Neural crest cell (in vitro differentiated cells): Measurements from ENCODE around the gene C2CD4D. TPM values are rescaled to one million over a fixed set of nuclear protein-coding genes. Genes with fewer than 3 reads are reported as not detected.

ENCODE experiments used
- DNase-seq: peaks from one replicate; pipeline ENCODE4 v3.0.0; 2021; ENCODE audit warnings: low read depth, mixed read lengths, low spot score
- H3K27ac Mint-ChIP-seq: one replicate; pipeline ENCODE4 v1.8.0; 2021; ENCODE audit warnings: mild to moderate bottlenecking, mixed read lengths; ENCODE audit not compliant: unreplicated experiment
- H3K27me3 Mint-ChIP-seq: 2 replicates; pipeline ENCODE4 v1.8.0; 2021; ENCODE audit warnings: low read depth, mild to moderate bottlenecking, mixed read lengths
- H3K36me3 Mint-ChIP-seq: 2 replicates; pipeline ENCODE4 v1.8.0; 2021; ENCODE audit warnings: low read depth, mild to moderate bottlenecking, mixed read lengths
- H3K4me1 Mint-ChIP-seq: 2 replicates; pipeline ENCODE4 v1.8.0; 2021; ENCODE audit warnings: mixed read lengths
- H3K4me3 Mint-ChIP-seq: one replicate; pipeline ENCODE4 v1.8.0; 2021; ENCODE audit warnings: mild to moderate bottlenecking, mixed read lengths
- H3K9me3 Mint-ChIP-seq: 2 replicates; pipeline ENCODE4 v1.8.0; 2021; ENCODE audit warnings: mixed read lengths
- CTCF ChIP-seq: fragments of 200-600 bp; sonication (generic); conservative IDR thresholded peaks from 2 replicates; pipeline ENCODE4 v1.5.0; 2021; ENCODE audit warnings: antibody characterized with exemption, mild to moderate bottlenecking
- total RNA-seq: library from RNA; stranded (reverse); gene quantifications from 2 replicates; pipeline ENCODE4 v1.2.1, GENCODE V29; 2021

C2CD4D gene
- total RNA-seq, 1 donor from 2014 or later, result 0.40 TPM

DNA sequence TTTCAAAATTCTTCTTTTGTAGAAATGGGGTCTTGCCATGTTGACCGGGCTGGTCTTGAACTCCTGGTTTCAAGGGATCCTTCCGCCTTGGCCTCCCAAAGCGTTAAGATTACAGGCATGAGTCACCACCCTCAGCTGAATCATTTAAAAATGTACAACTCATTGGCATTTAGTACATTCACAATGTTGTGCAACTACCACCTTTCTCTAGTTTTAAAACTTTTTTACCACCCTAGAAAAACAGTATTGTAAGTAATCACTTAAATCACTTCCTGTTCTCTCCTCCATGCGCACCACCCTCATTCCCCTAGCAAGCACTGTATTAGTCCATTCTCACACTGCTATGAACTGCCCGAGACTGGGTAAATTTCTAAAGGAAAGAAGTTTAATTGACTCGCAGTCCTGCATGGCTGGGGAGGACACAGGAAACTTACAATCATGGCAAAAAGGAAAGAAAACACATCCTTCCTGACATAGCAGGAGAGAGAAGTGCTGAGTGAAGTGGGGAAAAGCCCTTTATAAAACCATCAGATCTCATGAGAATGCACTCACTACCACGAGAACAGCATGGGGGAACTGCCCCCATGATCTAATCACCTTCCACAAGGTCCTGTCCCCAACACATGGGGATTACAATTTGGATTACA is 28.3 kb upstream of the C2CD4D start:
- H3K4me3 Mint-ChIP-seq, result no peak overlapping the region
- H3K36me3 Mint-ChIP-seq, result no peaks in the 10 kb centered on the region
- peaks cover 3% of the 10 kb centered on the region for H3K27me3 Mint-ChIP-seq
- H3K9me3 Mint-ChIP-seq, result no peaks in the 10 kb centered on the region
- H3K27ac Mint-ChIP-seq, result no peak overlapping the region
- no peak for TF ChIP-seq CTCF
- H3K4me1 Mint-ChIP-seq, result no peaks in the 10 kb centered on the region
- DNase-seq, result no peak

DNA sequence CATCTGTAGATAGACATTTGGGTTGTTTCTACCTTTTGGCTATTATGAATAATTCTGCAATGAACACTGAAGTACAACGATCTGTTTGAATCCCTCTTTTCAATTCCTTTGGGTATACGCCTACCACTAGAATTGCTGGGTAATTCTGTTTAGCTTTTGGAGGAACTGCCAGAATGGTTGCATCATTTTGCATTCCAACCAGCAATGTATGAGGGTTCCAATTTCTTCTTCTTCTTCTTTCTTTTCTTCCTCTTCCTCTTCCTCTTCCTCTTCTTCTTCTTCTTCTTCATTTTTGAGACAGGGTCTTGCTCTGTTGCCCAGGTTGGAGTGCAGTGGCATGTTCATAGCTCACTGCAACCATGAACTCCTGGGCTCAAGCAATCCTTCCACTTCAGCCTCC is 27.7 kb upstream of the C2CD4D start:
- Mint-ChIP-seq H3K4me3 (no peak overlapping the region), H3K4me1 (no peaks in the 10 kb centered on the region), H3K36me3 (no peaks in the 10 kb centered on the region), H3K27me3 (peaks cover 6% of the 10 kb centered on the region), H3K27ac (no peak overlapping the region), H3K9me3 (no peaks in the 10 kb centered on the region)
- DNase-seq, result no peak
- TF ChIP-seq CTCF, result no peak

GRCh38 chr1:151864411-151864810 is 24.8 kb upstream of the C2CD4D start:
- Mint-ChIP-seq H3K4me1 (peaks cover 11% of the 10 kb centered on the region), H3K9me3 (no peaks in the 10 kb centered on the region), H3K4me3 (no peak overlapping the region), H3K27me3 (peaks cover 6% of the 10 kb centered on the region), H3K36me3 (no peaks in the 10 kb centered on the region), H3K27ac (peak overlapping the region; percentile 57)
- no peak for DNase-seq
- no peak for TF ChIP-seq CTCF

- Mint-ChIP-seq H3K27ac (no peak overlapping the region), H3K4me1 (peaks cover 11% of the 10 kb centered on the region), H3K27me3 (peaks cover 6% of the 10 kb centered on the region), H3K36me3 (no peaks in the 10 kb centered on the region), H3K4me3 (no peak overlapping the region), H3K9me3 (no peaks in the 10 kb centered on the region)
- TF ChIP-seq CTCF, result no peak
- no peak for DNase-seq
These were observed 23.0 kb upstream of the C2CD4D start for GRCh38 chr1:151862604-151863003.

DNA sequence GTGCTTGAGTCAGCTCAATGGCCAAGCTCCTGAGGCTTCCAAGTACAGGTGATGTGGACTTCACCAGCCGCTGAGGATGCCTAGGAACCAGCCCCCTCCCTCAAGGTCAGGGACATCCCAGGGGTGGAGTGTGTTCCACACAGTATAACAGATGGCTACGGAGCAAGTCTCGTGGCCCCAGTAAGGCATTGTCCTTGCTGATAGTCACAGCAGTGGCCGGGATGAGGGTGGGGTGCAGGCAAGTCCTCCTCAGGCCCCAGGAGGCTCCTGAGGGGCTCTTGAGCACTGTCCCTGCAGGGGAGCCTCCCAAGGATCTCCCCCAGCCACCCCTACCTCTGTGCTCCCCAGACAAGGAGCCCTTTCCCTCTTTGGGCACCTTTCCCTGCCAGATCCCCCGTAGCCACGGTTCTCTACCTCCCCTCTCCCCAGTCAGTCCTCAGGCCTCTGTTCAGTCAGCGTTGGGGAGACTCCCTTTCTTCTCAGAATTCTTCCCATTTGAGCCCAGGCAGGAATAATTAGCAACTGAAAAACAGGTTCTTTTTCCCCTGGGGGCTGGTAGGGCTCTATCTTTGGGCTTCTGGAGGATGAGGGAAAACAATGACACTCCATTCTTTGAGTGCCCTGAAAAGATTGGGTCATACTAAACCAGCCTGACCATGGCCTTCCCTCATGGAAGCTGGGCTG is 21.0 kb upstream of the C2CD4D start:
- Mint-ChIP-seq H3K9me3 (no peaks in the 10 kb centered on the region), H3K4me1 (peaks cover 17% of the 10 kb centered on the region), H3K36me3 (no peaks in the 10 kb centered on the region), H3K4me3 (no peak overlapping the region), H3K27ac (no peak overlapping the region), H3K27me3 (peaks cover 4% of the 10 kb centered on the region)
- no peak for DNase-seq
- no peak for TF ChIP-seq CTCF
